Measurements from ENCODE around the gene NEDD4.
A peak's percentile ranks its signal among the peaks of the same experiment; 100 is the strongest.
"Not testable (repeated sequence)": the region's sequence is repeated elsewhere in the genome, so short reads cannot be mapped to it uniquely, and the experiment has no call there.

Gene NEDD4

GRCh38 chr15:55897560-55898336 lies 95.7 kb downstream of the NEDD4 start:
- Histone ChIP-seq H3K27ac (ENCODE audit: low read depth, low read length, severe bottlenecking) (peak overlapping the region; percentile 93), H3K9me3 (ENCODE audit: control insufficient read depth, low read length) (no peaks in the 10 kb centered on the region), H3K36me3 (ENCODE audit: control insufficient read depth, insufficient read depth, low read length) (no peaks in the 10 kb centered on the region), H3K4me3 (ENCODE audit: extremely low read depth, insufficient read depth, low read length, poor library complexity, severe bottlenecking) (no peak overlapping the region), H3K4me1 (ENCODE audit: control insufficient read depth, insufficient read depth, low read length, poor library complexity, severe bottlenecking) (peaks cover 11% of the 10 kb centered on the region)
- 24 to 29% methylated on average over 3 to 4 of the region's 6 CpGs for WGBS, 2 experiments (ENCODE audit: insufficient coverage in 2 of 2)

- Histone ChIP-seq H3K36me3 (ENCODE audit: control insufficient read depth, insufficient read depth, low read length) (no peaks in the 10 kb centered on the region), H3K27ac (ENCODE audit: low read depth, low read length, severe bottlenecking) (no peak overlapping the region), H3K4me3 (ENCODE audit: extremely low read depth, insufficient read depth, low read length, poor library complexity, severe bottlenecking) (no peak overlapping the region), H3K4me1 (ENCODE audit: control insufficient read depth, insufficient read depth, low read length, poor library complexity, severe bottlenecking) (peaks cover 11% of the 10 kb centered on the region), H3K9me3 (ENCODE audit: control insufficient read depth, low read length) (no peaks in the 10 kb centered on the region)
- no CpG with 5 or more reads among the region's 3 CpGs for WGBS, 2 experiments (ENCODE audit: insufficient coverage in 2 of 2)
These were observed 98.9 kb downstream of the NEDD4 start for GRCh38 chr15:55894399-55894965.

GRCh38 chr15:55893852-55894251 lies 99.6 kb downstream of the NEDD4 start:
- Histone ChIP-seq H3K4me3 (ENCODE audit: extremely low read depth, insufficient read depth, low read length, poor library complexity, severe bottlenecking) (no peak overlapping the region), H3K9me3 (ENCODE audit: control insufficient read depth, low read length) (no peaks in the 10 kb centered on the region), H3K27ac (ENCODE audit: low read depth, low read length, severe bottlenecking) (no peak overlapping the region), H3K4me1 (ENCODE audit: control insufficient read depth, insufficient read depth, low read length, poor library complexity, severe bottlenecking) (peaks cover 11% of the 10 kb centered on the region), H3K36me3 (ENCODE audit: control insufficient read depth, insufficient read depth, low read length) (no peaks in the 10 kb centered on the region)
- 100% methylated on average over 1 of the region's 3 CpGs; no CpG with 5 or more reads in 1 of the 2 experiments for WGBS, 2 experiments (ENCODE audit: insufficient coverage in 2 of 2)

DNA sequence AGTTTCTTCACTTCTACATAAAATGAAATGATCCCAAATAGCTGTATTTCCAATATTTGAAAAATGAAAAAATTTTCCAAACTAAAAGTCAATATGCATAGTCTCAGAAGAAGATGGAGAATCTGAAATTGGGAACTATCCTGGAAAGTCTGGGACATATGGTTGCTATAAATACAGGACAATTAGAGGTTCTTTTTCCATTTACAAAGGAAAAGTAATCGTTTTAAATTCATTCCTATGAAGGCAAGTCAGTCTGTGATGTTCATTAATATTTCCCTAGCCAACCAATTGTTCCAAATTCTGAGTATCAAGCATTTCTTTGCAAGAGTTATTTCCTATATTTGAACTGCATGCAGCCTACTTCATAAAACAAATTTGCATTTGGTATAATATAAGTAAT lies 102.2 kb downstream of the NEDD4 start:
- Histone ChIP-seq H3K36me3 (ENCODE audit: control insufficient read depth, insufficient read depth, low read length) (no peaks in the 10 kb centered on the region), H3K4me1 (ENCODE audit: control insufficient read depth, insufficient read depth, low read length, poor library complexity, severe bottlenecking) (peaks cover 6% of the 10 kb centered on the region), H3K9me3 (ENCODE audit: control insufficient read depth, low read length) (peaks cover 12% of the 10 kb centered on the region), H3K27ac (ENCODE audit: low read depth, low read length, severe bottlenecking) (no peak overlapping the region), H3K4me3 (ENCODE audit: extremely low read depth, insufficient read depth, low read length, poor library complexity, severe bottlenecking) (no peak overlapping the region)
- WGBS, 2 experiments (ENCODE audit: insufficient coverage in 2 of 2), result no CpG with 5 or more reads among the region's 1 CpG

- H3K4me1 ChIP-seq (ENCODE audit: control insufficient read depth, insufficient read depth, low read length, poor library complexity, severe bottlenecking), result no peaks in the 10 kb centered on the region
- no peak overlapping the region for H3K27ac ChIP-seq (ENCODE audit: low read depth, low read length, severe bottlenecking)
- H3K9me3 ChIP-seq (ENCODE audit: control insufficient read depth, low read length), result peaks cover 12% of the 10 kb centered on the region
- no peaks in the 10 kb centered on the region for H3K36me3 ChIP-seq (ENCODE audit: control insufficient read depth, insufficient read depth, low read length)
- H3K4me3 ChIP-seq (ENCODE audit: extremely low read depth, insufficient read depth, low read length, poor library complexity, severe bottlenecking), result no peak overlapping the region
These were observed 109.2 kb downstream of the NEDD4 start for GRCh38 chr15:55884223-55884622.

- H3K4me3 ChIP-seq (ENCODE audit: extremely low read depth, insufficient read depth, low read length, poor library complexity, severe bottlenecking), result no peak overlapping the region
- H3K27ac ChIP-seq (ENCODE audit: low read depth, low read length, severe bottlenecking), result no peak overlapping the region
- H3K4me1 ChIP-seq (ENCODE audit: control insufficient read depth, insufficient read depth, low read length, poor library complexity, severe bottlenecking), result no peaks in the 10 kb centered on the region
- no peaks in the 10 kb centered on the region for H3K36me3 ChIP-seq (ENCODE audit: control insufficient read depth, insufficient read depth, low read length)
- no peaks in the 10 kb centered on the region for H3K9me3 ChIP-seq (ENCODE audit: control insufficient read depth, low read length)
These were observed 114.2 kb downstream of the NEDD4 start for GRCh38 chr15:55879181-55879580.

GRCh38 chr15:55873024-55873720 lies 120.2 kb downstream of the NEDD4 start:
- Histone ChIP-seq H3K4me1 (ENCODE audit: control insufficient read depth, insufficient read depth, low read length, poor library complexity, severe bottlenecking) (peaks cover 13% of the 10 kb centered on the region), H3K4me3 (ENCODE audit: extremely low read depth, insufficient read depth, low read length, poor library complexity, severe bottlenecking) (no peak overlapping the region), H3K36me3 (ENCODE audit: control insufficient read depth, insufficient read depth, low read length) (no peaks in the 10 kb centered on the region), H3K9me3 (ENCODE audit: control insufficient read depth, low read length) (no peaks in the 10 kb centered on the region), H3K27ac (ENCODE audit: low read depth, low read length, severe bottlenecking) (no peak overlapping the region)
- 28 to 61% methylated on average over 2 to 4 of the region's 4 CpGs for WGBS, 2 experiments (ENCODE audit: insufficient coverage in 2 of 2)

- Histone ChIP-seq H3K4me1 (ENCODE audit: control insufficient read depth, insufficient read depth, low read length, poor library complexity, severe bottlenecking) (peaks cover 13% of the 10 kb centered on the region), H3K27ac (ENCODE audit: low read depth, low read length, severe bottlenecking) (no peak overlapping the region), H3K9me3 (ENCODE audit: control insufficient read depth, low read length) (no peaks in the 10 kb centered on the region), H3K4me3 (ENCODE audit: extremely low read depth, insufficient read depth, low read length, poor library complexity, severe bottlenecking) (no peak overlapping the region), H3K36me3 (ENCODE audit: control insufficient read depth, insufficient read depth, low read length) (no peaks in the 10 kb centered on the region)
- 75 to 100% methylated on average over 1 to 2 of the region's 2 CpGs for WGBS, 2 experiments (ENCODE audit: insufficient coverage in 2 of 2)
These were observed 120.9 kb downstream of the NEDD4 start for GRCh38 chr15:55872471-55872870.

GRCh38 chr15:55869660-55870059 lies 123.8 kb downstream of the NEDD4 start:
- Histone ChIP-seq H3K27ac (ENCODE audit: low read depth, low read length, severe bottlenecking) (no peak overlapping the region), H3K9me3 (ENCODE audit: control insufficient read depth, low read length) (no peaks in the 10 kb centered on the region), H3K4me1 (ENCODE audit: control insufficient read depth, insufficient read depth, low read length, poor library complexity, severe bottlenecking) (peaks cover 13% of the 10 kb centered on the region), H3K4me3 (ENCODE audit: extremely low read depth, insufficient read depth, low read length, poor library complexity, severe bottlenecking) (no peak overlapping the region), H3K36me3 (ENCODE audit: control insufficient read depth, insufficient read depth, low read length) (no peaks in the 10 kb centered on the region)
- 88 to 100% methylated on average over 1 of the region's 2 CpGs for WGBS, 2 experiments (ENCODE audit: insufficient coverage in 2 of 2)

DNA sequence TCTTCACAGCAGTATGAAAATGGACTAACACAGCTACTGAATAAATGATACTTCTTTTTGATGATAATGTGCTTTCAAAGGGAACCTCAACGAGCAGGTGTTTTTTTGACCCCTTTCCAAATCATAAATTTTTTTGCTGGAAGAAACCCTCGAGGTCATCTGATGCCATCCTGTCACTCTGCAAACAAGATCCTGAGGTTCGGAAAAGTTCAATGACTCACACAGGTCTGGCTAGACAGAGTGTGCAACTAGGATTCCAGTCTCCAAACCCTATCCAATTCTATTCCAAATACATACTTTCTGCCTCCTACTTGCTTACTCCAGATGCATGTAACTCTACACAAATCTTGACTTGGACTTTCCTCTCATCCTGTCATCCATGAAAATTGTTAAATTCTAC lies 124.7 kb downstream of the NEDD4 start:
- Histone ChIP-seq H3K9me3 (ENCODE audit: control insufficient read depth, low read length) (no peaks in the 10 kb centered on the region), H3K27ac (ENCODE audit: low read depth, low read length, severe bottlenecking) (no peak overlapping the region), H3K4me3 (ENCODE audit: extremely low read depth, insufficient read depth, low read length, poor library complexity, severe bottlenecking) (no peak overlapping the region), H3K36me3 (ENCODE audit: control insufficient read depth, insufficient read depth, low read length) (no peaks in the 10 kb centered on the region), H3K4me1 (ENCODE audit: control insufficient read depth, insufficient read depth, low read length, poor library complexity, severe bottlenecking) (peaks cover 13% of the 10 kb centered on the region)
- WGBS, 2 experiments (ENCODE audit: insufficient coverage in 2 of 2), result 96 to 100% methylated on average over 2 to 3 of the region's 3 CpGs

- H3K9me3 ChIP-seq (ENCODE audit: control insufficient read depth, low read length); H3K36me3 ChIP-seq (ENCODE audit: control insufficient read depth, insufficient read depth, low read length); H3K27ac ChIP-seq (ENCODE audit: low read depth, low read length, severe bottlenecking); H3K4me3 ChIP-seq (ENCODE audit: extremely low read depth, insufficient read depth, low read length, poor library complexity, severe bottlenecking): not testable (repeated sequence)
- H3K4me1 ChIP-seq (ENCODE audit: control insufficient read depth, insufficient read depth, low read length, poor library complexity, severe bottlenecking), result peaks cover 10% of the 10 kb centered on the region
- WGBS, 2 experiments (ENCODE audit: insufficient coverage in 2 of 2), result 100% methylated on average over 2 to 3 of the region's 4 CpGs
These were observed 125.1 kb downstream of the NEDD4 start for GRCh38 chr15:55868291-55868690.
